HG03521 (cell line): ENCODE results near the gene ITPRID2.
"Not testable (repeated sequence)": the region's sequence is repeated elsewhere in the genome, so short reads cannot be mapped to it uniquely, and the experiment has no call there.

Experiments used
- ATAC-seq: cut with Tn5 transposase; IDR thresholded peaks from one replicate; pipeline ENCODE4 v1.9.1; 2021; ENCODE audit warnings: mild to moderate bottlenecking, moderate library complexity; ENCODE audit not compliant: unreplicated experiment

ITPRID2 gene

DNA sequence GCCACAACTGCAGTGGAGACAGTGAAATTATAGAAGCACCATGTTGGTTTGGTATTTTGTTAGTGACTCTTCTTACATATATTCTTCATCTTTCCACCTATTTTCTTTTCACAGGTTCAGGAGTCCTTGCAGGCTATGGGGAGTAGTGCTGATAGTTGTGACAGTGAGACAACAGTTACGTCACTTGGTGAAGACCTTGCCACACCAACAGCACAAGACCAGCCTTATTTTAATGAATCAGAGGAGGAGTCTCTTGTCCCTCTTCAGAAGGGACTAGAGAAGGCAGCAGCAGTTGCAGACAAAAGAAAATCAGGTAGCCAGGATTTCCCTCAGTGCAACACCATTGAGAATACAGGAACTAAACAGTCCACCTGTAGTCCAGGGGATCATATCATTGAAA lies 23.6 kb downstream of the ITPRID2 start:
- ATAC-seq, result no peak

DNA sequence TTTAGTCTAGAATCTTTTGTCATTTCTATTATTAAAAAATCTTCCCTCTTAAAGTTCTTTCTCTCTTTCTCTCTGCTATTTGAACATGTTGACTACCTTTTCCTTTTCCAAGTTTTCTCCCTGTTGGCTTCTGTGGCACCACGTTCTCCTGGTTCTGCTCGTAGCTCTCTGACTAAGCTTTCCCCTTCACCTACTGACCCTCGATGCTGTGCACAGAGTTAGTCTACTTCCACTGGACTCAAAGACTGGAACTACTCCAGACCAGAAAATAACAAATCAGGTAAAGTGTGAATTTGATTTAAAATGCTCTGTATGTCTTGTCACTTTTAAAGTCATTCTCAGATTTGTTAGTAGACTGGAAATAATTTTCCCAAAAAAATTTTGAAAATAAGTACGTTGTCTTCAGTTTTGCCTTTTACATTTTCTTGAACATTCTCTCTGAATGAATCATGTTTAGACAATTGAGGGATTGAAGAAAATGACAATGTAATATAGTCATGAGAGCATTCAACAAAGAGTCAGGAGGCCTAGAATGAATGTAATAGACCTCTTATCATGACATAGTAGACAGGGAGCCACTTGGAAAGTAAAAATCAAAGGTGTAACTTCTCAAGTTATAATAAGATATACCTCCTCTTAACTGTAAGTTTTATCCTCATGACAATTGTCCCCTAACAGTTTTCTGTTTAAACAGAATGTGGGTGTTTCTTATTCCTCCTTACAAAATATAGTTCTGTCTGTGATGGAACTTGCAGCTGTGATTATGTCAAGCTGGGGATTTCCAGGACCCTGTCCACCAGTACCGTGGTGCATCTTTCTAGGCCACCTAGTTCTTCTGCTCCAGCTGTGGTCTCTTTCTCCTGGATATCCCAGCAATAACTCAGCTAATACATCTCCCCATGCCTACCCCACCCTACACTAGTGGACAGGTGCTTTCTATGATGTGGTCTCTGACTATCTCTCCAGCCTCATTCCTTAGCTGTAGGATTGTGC lies 25.5 kb downstream of the ITPRID2 start:
- ATAC-seq, result no peak

DNA sequence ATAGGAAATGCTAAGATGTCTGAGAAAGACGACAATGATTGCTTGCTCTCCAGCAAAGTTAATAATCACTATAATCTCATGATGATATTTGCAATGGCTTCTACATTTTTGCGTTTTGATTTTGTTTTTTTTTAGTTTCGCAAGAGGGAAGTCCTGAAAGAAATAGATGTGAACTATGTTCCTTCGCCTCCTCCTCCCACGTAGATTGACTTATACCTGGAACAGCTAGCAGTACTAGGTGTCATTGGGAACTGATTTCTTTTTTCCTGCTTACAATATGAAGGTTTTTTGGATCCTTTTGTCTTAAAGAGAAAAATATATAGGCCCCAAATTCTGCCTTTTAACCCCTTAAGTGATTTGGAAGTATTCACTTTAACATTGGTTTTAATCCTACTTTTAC lies 26.7 kb downstream of the ITPRID2 start:
- ATAC-seq, result no peak

DNA sequence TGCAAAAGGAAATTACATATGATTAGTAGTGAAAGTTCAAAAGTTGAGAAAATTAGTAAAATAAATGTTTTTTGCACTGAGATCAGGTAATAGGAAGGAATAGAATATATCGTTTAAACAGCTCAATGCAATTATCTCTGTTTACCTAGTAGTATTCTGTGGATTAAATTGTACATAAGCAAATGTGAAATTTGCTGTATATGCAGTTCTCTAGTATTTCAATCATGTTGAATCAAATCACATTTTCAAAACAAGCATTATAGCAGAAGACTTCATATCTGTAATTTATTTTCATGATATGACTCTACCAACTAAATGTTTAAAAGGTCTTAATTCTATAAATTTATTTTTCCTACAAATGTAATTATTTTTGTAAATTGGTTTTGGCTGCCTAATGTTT lies 31.6 kb downstream of the ITPRID2 start:
- ATAC-seq, result no peak

DNA sequence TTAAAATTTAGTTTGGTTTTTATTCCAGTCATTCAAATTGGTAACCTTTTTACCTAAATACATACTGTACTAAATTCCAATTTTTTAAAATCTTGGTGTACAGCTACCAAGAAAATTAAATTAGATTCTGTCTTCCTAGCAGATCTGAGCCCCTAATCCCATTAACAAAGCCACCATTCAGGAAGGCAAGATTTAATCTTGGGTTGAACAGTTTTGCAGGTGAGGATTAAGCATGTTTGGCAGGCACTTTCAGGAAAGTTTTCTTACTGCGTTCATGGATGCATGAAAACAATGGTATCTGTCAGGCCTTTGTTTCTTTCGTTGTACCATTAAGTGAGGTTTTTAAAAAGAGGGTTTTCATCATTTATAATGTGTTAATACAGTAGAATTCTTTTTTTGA lies 32.8 kb downstream of the ITPRID2 start:
- no peak for ATAC-seq

DNA sequence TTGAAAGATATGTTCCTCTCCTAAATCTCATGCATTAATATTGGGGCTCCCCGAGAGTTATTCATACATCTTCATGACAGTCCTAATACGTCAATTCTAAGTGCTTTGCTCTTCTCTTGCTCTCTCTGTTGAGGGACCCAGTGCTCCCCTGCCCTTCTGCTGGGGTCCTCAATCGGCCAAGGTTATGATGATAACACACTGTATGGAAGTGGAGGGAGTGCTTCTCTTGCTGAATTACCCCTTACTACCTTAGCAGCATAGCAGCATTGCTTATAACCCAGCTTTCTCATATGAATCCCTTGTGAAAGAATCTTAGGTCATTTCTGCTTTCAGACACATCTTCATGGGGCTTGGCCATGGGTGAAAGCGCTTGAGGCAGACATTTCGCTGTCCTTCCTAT lies 43.2 kb downstream of the ITPRID2 start:
- no peak for ATAC-seq

DNA sequence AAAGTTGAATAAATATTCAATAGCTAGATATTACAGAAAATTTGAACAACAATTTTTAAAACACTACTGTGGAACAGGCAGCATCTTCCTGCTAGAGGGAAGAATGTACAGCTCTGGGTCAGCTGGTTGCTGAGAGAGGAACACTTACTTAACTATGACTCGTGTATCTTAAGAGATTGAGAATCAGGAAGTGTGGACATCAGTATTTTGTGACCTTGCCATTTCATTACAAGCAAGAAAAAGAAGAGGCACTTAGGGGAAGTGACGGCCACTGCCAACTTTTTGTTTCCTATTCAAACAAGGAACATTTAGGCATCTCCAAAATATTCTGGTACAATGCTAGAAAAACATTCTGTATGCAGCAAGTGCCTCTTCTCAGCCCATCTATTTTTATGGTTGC lies 45.9 kb downstream of the ITPRID2 start:
- ATAC-seq, result no peak

DNA sequence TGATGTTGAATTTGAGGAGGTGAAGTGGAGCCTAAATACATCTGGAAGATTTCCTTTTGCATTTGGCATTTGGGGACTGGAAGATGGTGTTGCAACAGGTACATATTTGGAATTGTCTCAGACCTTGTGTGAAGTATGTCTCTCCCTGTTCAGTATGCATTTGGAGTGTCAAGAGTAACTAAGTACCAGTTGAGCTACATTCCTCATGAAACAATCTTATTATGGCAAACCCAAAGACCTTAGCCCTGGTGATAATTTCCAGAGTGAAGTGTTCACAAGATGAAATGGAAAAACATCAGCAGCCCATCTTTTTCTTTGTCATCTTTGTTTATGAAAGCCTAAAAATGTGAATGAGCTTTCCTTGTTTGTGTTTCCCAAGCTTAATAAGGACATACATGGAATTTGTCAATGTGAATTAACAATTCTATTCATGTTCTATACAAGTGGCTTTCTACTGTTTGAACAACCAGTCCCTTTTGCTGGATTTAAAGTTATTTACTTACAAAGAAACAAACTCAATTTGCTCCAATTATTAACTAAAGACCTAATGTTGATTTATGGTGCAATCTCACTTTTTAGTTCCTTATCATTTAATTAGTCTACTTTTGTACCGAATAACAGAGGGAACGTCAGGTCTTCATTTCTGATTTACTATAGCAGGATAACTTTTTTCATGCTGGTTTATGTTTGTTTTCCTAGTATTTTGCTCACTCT lies 52.0 kb downstream of the ITPRID2 start:
- ATAC-seq, result no peak

DNA sequence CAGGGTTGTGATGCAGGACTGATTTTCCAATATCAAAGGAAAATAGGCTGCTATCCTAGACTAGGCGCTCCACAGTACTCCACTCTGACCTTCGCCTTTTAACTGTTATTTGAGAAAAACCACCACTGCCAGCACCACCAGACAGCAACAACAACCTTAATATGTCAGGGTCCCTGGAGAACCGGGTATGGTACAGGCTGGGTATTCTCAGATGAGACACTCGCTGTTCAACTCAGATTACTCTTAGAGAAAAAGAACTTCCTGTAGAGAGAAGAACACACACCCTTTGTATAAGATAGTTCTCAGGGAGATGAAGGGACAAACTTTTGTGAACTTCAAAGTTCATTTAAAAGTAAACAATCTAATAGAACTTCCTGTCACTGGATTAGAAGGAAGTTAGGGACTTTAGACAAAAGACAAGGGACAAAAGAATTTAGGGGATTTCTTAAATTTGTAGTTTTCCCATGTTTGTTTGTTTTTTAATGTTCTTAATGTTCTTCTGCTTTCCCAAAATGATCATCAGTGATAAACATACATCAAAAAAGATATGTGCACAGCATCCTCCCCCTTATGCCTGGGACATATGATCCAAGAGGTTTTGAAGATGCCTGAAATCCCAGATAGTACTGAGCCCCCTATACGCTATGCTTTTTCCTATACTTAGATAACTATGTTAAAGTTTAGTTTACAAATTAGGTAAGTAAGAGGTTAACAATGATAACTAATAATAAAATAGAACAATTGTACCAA lies 52.8 kb downstream of the ITPRID2 start:
- ATAC-seq, result no peak

DNA sequence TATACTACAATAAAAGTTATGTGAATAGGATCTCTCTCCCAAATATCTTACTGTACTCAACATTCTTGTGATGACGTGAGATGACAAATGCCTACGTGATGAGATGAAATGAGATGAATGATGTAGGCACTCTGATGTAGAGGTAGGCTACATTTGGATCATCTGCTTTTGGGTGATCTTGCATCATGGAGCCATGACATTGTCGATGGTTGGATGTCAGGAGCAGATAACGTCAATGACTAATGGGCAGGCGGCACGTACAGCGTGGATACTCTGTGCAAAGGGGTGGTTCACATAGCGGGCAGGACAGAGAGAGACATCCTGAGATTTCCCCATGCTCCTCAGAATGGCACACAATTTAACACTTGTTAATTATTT lies 53.4 kb downstream of the ITPRID2 start:
- ATAC-seq, result no peak

DNA sequence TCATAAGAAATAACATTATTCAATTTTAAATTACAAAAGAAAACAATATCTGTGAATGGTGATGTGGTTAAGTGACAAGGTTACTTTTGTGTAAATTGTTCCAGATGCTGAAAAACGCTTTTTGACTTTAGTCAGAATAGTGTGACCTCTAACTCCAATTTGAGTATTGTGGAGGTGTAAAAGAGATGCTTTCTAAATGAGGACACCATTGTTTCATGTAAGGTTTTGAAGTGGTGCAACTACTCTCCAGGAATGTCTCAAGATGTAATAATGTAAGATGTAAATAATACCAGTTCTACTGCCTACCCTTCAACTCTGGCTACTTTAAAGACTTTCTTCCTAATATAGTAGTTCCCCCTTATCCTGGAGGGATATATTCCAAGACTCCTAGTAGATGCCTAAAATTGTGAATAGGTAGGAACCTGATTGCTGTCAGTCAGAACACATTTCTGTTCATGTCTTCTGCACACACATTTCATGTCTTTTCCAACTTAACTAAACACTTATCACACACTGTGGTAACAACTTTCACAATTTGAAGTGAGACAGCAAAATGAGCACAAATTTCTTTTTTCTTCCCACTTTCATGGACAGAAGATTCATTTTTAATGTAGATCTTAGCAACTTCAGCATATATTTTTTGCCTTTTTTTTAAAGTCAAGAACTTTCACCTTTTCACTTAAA lies 55.1 kb downstream of the ITPRID2 start:
- no peak for ATAC-seq

DNA sequence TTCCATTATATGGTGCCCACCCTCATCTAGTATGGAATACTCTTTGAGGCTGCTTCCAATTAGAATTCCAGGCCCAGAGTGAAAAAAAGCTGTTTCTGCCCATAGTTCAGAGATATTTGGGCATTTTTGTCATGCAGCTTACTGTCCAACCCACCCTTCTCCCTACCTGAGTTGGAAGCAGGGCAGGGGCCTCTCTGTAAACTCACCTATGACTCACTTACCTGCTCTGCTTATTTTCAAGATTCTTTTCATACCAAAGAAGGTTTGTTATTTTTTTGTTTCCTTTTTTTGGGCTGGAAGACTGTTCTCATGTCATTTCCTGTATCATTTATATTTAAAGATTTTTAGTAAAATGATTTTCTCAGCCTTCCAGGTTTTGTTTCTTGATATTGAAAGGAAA lies 55.7 kb downstream of the ITPRID2 start:
- ATAC-seq, result no peak

DNA sequence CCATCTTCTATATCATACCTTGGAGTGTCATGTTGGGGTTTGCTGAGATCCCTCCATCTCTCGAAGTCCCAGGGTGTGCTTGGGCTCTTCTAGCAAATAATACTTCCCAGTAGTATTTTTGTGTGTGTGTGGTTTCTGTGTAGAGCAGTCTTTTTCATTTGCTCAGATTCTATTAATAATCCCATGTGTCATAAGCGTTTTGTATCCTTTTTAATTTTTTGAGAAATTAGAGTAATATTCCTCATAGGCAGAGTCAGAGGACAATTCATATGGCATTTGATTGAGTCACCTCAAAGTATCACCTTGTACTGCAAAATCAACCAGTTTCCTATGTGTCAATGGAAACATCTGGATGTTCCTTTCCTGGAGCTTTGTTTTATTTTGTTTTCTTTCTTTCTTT lies 56.7 kb downstream of the ITPRID2 start:
- no peak for ATAC-seq

DNA sequence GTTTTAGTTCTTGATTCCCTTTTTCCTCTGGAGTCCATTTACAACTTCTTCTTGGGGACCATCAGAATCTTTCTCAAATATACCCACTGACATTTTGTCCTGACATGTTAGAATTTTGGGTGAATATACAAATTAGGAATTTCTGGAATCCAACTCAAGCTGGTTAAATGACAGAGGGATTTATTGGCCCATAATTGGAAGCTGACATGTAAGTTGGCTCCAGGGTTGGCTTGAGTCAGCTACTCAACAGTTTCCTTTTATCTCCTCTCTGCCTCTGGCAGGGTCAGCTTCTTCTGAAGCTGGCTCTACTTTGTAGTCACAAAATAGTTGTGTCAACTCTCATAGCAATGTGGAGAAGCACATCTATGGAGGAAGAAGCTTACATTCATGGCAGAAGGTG lies 57.5 kb downstream of the ITPRID2 start:
- no peak for ATAC-seq

DNA sequence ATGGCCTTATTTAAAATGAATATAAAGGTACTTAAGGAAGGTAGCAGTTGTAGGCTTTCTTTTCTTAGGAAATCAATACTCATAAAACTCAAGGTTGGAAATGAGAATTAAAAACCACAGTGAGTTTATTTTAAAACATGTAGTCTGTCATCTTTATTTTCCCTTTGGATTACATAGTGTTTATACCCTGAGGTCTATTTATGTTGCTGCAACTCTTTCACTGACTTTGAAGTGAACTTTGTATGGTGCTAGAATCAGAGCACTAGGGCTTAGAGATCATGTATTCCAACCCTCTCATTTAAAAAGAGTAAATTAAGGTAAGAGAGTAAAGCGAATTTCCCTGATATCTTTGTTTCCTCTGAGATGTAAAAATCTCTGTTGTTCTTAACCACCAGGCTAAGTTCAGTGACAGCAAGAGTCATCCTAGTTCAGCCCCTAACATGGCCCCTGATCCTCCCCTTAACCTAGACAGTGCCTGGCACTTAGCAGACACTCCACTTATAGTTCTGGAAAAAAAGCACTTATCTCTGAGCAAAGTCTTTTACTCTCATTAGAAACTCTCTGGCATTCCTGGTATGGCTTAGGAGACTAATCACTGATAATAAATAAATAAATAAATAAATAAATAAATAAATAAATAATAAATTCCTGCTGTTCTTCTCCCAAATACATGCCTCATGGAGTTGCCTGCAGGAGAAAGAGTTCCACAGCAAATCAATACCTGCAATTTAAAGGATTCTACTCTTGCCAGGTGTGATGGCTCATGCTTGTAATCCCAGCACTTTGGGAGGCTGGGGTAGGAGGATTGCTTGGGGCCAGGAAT lies 61.1 kb downstream of the ITPRID2 start:
- no peak for ATAC-seq

DNA sequence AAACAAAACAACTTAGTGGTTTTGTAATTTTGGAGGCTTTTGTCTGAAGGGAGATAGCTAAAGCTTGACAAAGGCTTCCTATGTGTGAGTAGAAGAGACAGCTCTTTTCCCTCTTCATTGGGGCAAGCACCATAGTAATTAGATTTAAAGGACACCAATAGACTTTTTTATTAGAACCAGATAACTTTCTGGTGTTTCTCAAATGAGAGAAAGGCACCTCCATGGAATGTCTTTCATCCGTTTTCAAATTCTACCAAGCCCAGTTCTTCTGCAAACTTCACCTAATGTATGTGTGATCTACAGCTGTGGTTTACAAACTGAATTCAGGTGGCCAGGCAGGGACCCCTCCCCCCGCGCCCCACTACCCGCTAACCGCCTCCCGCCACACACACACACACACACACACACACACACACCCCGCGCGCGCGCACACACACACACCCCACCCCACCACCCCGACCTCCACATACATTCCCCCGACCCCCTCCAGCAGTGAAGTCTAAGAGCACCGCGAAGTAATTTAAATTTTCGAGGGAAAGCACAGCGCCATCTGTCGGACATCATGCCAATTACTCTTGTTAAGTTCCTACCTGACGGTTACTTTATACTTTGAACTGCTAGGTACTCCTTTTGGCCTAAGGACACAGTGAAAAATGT lies 62.5 kb downstream of the ITPRID2 start:
- peak; percentile 72 for ATAC-seq

DNA sequence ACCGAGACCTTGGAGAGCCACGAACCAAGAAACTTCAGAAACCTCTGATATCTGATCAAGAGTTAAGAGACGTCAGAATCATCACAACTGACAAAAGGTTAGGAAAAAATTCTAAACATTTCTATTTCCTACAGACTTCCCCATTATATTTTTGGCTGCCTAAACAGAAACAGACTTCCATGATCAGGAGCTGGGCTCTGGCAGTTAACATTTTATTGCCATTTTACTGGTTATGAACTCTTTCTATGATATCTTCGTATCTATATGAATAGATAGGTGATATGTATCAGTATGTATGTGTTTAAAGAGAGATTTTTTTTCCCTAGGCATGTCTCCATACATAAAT lies 63.0 kb downstream of the ITPRID2 start:
- no peak for ATAC-seq

DNA sequence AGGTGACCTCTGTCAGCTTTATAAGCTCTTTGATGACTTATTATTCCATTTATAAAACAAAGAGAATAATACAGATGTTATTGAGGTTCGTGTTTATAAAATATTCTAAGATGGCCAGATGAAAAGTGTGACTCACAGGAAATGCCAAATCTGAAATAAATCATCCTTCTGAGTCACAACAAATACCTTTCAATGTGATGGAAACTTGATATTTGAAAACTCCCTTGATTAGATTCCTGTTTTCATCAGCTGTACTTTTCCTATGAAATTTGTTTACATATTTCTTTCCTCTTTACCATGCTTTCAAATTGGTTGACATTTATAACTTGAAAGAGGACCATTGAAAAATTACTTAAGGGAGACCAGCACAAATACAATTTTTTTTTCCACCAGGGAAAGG lies 63.5 kb downstream of the ITPRID2 start:
- no peak for ATAC-seq

DNA sequence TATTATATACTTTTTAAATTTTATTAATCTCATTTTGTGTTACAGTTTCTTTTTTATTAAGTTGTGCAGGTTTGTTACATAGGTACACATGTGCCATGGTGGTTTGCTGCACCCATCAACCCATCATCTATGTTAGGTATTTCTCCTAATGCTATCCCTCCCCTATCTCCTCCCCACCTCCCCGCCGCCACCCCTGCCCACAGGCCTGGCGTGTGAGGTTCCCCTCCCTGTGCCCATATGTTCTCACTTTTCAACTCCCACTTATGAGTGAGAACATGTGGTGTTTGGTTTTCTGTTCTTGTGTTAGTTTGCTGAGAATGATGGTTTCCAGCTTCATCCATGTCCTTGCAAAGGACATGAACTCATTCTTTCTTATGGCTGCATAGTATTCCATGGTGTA lies 64.3 kb downstream of the ITPRID2 start:
- not testable (repeated sequence) for ATAC-seq

DNA sequence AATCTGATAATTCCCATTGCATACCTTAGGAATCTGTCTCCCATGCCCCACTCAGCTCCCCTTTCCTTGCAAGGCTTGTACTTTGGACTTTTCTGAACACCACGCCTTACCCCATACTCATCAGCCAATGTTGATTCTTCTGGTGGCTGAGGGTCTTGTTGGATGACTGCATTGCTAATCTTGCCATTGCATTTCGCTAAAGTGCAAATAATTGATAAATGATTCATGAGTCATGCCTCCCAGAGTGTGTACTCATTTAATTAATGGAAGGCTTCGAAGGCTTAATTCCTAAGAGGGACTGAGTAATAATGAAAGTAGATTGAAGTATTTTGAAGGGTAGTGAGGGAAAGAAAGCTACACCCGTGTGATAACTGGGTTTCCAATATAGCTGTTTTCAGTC lies 66.1 kb downstream of the ITPRID2 start:
- no peak for ATAC-seq
